Chondrocyte (in vitro differentiated cells): ENCODE data around the gene PPA2. TPM values are rescaled to one million over a fixed set of nuclear protein-coding genes. Genes with fewer than 3 reads are reported as not detected.
"Not testable (repeated sequence)": the region's sequence is repeated elsewhere in the genome, so short reads cannot be mapped to it uniquely, and the experiment has no call there.

ENCODE experiments used
- DNase-seq: peaks from one replicate; pipeline ENCODE4 v3.0.0; 2021; ENCODE audit warnings: mixed read lengths, low spot score
- H3K27ac Mint-ChIP-seq: one replicate; pipeline ENCODE4 v1.8.0; 2021; ENCODE audit warnings: mild to moderate bottlenecking, moderate library complexity, mixed read lengths; ENCODE audit not compliant: unreplicated experiment
- H3K27me3 Mint-ChIP-seq: 2 replicates; pipeline ENCODE4 v1.8.0; 2021; ENCODE audit warnings: low read depth, mixed read lengths
- H3K36me3 Mint-ChIP-seq: 2 replicates; pipeline ENCODE4 v1.8.0; 2021; ENCODE audit warnings: low read depth, mixed read lengths
- H3K4me1 Mint-ChIP-seq: 2 replicates; pipeline ENCODE4 v1.8.0; 2021; ENCODE audit warnings: low read depth, mild to moderate bottlenecking, mixed read lengths
- H3K4me3 Mint-ChIP-seq: one replicate; pipeline ENCODE4 v1.8.0; 2021; ENCODE audit warnings: mild to moderate bottlenecking, moderate library complexity, mixed read lengths; ENCODE audit not compliant: unreplicated experiment
- H3K9me3 Mint-ChIP-seq: 2 replicates; pipeline ENCODE4 v1.8.0; 2021; ENCODE audit warnings: low read depth, mixed read lengths
- total RNA-seq: library from RNA; stranded (reverse); gene quantifications from 3 replicates; pipeline ENCODE4 v1.2.1, GENCODE V29; 2021
- TF ChIP-seq, protein P1 (sequence below): fragments of 200-600 bp; sonication (generic); IDR thresholded peaks from 2 replicates; pipeline ENCODE4 v1.5.0; 2021; ENCODE audit warnings: antibody characterized with exemption, mild to moderate bottlenecking, moderate library complexity

PPA2 gene
- total RNA-seq, 1 donor from 2014 or later: 61.9 TPM

DNA sequence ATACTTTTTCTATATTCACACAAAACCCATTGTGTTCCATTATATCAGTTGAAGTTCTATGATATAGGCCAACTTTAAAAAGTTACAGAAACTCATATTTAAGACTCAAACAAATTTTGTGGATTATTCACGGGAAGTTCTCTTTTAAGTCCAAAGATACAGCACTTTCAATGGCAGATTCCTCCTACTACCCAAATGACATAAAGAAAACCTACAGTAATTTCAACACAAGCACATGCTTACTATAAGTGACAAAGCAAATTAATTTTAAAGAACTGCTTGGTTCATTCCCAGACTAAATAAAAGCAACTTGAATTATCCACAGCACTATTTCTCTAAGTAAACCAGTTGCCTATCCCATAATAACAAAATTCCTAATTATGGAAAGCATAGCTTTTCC lies 4.1 kb downstream of the PPA2 start:
- TF ChIP-seq, protein P1, sequence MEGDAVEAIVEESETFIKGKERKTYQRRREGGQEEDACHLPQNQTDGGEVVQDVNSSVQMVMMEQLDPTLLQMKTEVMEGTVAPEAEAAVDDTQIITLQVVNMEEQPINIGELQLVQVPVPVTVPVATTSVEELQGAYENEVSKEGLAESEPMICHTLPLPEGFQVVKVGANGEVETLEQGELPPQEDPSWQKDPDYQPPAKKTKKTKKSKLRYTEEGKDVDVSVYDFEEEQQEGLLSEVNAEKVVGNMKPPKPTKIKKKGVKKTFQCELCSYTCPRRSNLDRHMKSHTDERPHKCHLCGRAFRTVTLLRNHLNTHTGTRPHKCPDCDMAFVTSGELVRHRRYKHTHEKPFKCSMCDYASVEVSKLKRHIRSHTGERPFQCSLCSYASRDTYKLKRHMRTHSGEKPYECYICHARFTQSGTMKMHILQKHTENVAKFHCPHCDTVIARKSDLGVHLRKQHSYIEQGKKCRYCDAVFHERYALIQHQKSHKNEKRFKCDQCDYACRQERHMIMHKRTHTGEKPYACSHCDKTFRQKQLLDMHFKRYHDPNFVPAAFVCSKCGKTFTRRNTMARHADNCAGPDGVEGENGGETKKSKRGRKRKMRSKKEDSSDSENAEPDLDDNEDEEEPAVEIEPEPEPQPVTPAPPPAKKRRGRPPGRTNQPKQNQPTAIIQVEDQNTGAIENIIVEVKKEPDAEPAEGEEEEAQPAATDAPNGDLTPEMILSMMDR: no peak
- no peaks in the 10 kb centered on the region for H3K27me3 Mint-ChIP-seq

DNA sequence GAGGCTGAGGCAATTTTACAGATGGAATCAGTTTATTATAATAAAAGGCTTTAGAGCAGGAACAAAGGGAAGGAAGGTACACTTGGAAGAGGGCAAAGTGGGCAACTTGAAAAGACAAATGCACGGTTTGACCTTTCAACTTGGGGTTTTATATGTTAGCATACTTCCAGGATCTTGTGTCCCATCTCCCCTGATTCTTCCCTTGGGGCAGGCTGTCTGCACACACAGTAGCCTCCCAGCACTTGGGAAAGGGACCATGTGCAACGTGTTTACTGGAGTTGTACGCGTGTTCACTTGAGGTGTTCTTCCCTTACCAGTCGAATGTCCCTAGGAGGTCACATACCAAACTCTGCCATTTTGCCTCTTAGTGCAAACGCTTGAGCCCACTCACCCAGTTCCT lies 7.3 kb downstream of the PPA2 start:
- Mint-ChIP-seq H3K36me3 (peaks cover 10% of the 10 kb centered on the region), H3K4me3 (no peak overlapping the region), H3K27me3 (no peaks in the 10 kb centered on the region), H3K9me3 (no peaks in the 10 kb centered on the region), H3K27ac (no peak overlapping the region), H3K4me1 (peaks cover 24% of the 10 kb centered on the region)
- TF ChIP-seq, protein P1: no peak
- DNase-seq: no peak

More for the DNA sequence above, 4.1 kb downstream of the PPA2 start:
- no peaks in the 10 kb centered on the region for H3K9me3 Mint-ChIP-seq
- H3K27ac Mint-ChIP-seq: no peak overlapping the region
- H3K36me3 Mint-ChIP-seq: peaks cover 6% of the 10 kb centered on the region
- H3K4me1 Mint-ChIP-seq: peaks cover 42% of the 10 kb centered on the region
- no peak overlapping the region for H3K4me3 Mint-ChIP-seq
- DNase-seq: no peak

DNA sequence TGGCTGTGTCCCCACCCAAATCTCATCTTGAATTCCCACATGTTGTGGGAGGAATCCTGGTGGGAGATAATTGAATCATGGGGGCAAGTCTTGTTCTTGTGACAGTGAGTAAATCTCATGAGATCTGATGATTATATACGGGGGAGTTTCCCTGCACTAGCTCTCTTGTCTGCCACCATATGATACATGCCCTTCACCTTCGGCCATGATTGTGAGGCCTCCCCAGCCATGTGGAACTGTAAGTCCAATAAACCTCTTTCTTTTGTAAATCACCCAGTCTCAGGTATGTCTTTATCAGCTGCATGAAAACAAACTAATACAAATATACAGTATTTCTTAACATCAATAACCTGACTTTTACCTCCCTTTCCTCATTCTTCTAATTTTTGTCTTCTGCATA lies 9.3 kb downstream of the PPA2 start:
- not testable (repeated sequence) for H3K4me3 Mint-ChIP-seq, H3K27ac Mint-ChIP-seq, H3K9me3 Mint-ChIP-seq, H3K4me1 Mint-ChIP-seq, H3K27me3 Mint-ChIP-seq, DNase-seq
- peaks cover 10% of the 10 kb centered on the region for H3K36me3 Mint-ChIP-seq

DNA sequence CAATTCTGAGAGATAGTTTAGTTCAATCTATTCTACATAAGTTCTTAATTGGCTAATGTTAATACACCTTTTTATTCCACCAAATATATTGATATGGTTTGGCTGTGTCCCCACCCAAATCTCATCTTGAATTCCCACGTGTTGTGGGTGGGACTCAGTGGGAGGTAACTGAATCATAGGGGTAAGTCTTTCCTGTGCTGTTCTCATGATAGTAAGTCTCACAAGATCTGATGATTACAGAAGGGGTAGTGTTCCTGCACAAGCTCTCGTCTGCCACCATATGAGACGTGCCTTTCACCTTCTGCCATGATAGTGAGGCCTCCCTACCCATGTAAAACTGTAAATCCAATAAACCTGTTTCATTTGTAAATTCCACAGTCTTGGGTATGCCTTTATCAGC lies 11.3 kb downstream of the PPA2 start:
- Mint-ChIP-seq H3K4me1 (peaks cover 12% of the 10 kb centered on the region), H3K36me3 (peaks cover 10% of the 10 kb centered on the region), H3K27ac (no peak overlapping the region), H3K9me3 (peaks cover 2% of the 10 kb centered on the region), H3K27me3 (no peaks in the 10 kb centered on the region), H3K4me3 (no peak overlapping the region)
- TF ChIP-seq, protein P1: no peak
- DNase-seq: no peak

DNA sequence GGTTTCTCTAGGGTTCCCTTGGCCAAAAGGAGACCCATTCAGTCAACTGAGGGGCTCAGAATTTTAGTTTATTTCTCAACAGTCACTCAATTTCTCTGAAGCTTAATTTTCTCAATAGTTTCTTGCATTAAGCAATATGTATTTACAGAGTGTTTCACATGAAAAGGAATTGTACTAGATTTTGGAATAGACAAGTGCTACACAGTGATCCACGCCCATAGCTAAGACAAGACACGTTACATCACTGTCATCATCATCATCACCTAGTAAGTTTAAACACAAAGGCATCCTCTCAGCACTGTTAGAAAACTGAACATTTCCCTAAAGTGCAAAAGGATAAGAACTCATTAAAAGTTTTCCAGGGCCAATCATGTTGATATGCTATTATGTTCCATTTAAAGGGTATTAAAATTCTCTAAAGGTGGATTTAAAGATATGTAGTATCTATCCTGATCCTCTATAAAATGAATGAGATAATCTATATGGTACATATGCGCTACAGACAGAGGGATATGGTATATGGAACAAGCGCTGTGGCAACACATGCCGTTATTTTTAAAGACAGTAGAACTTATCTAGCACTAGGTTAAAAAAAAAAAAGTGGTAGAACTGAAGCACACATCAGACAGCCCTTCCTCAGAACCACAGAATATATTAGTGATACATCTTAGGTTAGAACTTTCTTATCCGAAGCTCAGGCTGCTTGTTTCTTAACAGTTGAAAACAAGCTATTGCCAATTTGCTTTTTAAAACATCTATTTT lies 12.1 kb downstream of the PPA2 start:
- Mint-ChIP-seq H3K27me3 (no peaks in the 10 kb centered on the region), H3K4me1 (peaks cover 12% of the 10 kb centered on the region), H3K4me3 (no peak overlapping the region), H3K36me3 (peaks cover 5% of the 10 kb centered on the region), H3K9me3 (peaks cover 2% of the 10 kb centered on the region), H3K27ac (no peak overlapping the region)
- TF ChIP-seq, protein P1: no peak
- no peak for DNase-seq

DNA sequence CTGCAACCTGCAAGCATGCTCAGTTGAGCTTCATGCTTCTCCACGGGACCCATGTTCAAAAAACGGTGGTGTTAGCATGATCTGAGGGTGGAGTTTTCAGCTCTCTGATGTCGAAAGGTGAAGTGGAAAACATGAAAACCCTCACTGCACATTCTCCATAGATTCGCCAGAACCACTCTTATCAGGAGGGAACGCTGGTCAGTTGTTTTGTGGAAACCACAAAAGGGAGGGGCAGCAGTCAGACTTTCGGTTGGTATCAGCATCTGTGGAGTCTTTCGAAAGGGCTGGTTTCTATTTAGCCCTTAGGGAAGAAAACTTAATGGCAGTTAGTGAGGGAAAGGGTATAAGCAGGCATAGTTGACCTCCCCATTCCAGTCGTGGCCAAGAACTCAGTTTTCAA lies 12.6 kb downstream of the PPA2 start:
- Mint-ChIP-seq H3K9me3 (peaks cover 2% of the 10 kb centered on the region), H3K27ac (no peak overlapping the region), H3K4me3 (no peak overlapping the region), H3K27me3 (no peaks in the 10 kb centered on the region), H3K36me3 (peaks cover 4% of the 10 kb centered on the region), H3K4me1 (peaks cover 12% of the 10 kb centered on the region)
- DNase-seq: no peak
- TF ChIP-seq, protein P1: no peak
